Smooth muscle cell (in vitro differentiated cells): Measurements from ENCODE around the gene CFAP70. TPM values are rescaled to one million over a fixed set of nuclear protein-coding genes. Genes with fewer than 3 reads are reported as not detected.
"Not testable (repeated sequence)": the region's sequence is repeated elsewhere in the genome, so short reads cannot be mapped to it uniquely, and the experiment has no call there.

Experiments used
- DNase-seq: peaks from one replicate; lab custom pipeline; 2025; ENCODE audit not compliant: unreplicated experiment; lab: John Stamatoyannopoulos, UW
- H2AFZ ChIP-seq: fragments of 200-600 bp; sonication (generic); 2 replicates; pipeline ENCODE4 v1.6.0; 2016; ENCODE audit warnings: antibody characterized with exemption, low read depth, mild to moderate bottlenecking
- H3F3A ChIP-seq: fragments of 200-600 bp; sonication (generic); 2 replicates; pipeline ENCODE4 v1.6.0; 2017; ENCODE audit warnings: antibody characterized with exemption, low read depth
- H3K27ac ChIP-seq: fragments of 200-600 bp; sonication (generic); 2 replicates; pipeline ENCODE4 v1.5.1; 2016; ENCODE audit warnings: low read depth, mild to moderate bottlenecking
- H3K27me3 ChIP-seq: fragments of 200-600 bp; sonication (generic); 2 replicates; pipeline ENCODE4 v1.6.1; 2016; ENCODE audit warnings: low read depth, mild to moderate bottlenecking
- H3K36me3 ChIP-seq: fragments of 200-600 bp; sonication (generic); 2 replicates; pipeline ENCODE4 v1.5.1; 2016; ENCODE audit warnings: low read depth
- H3K4me1 ChIP-seq: fragments of 200-600 bp; sonication (generic); 2 replicates; pipeline ENCODE4 v1.5.1; 2016; ENCODE audit warnings: low read depth
- H3K4me2 ChIP-seq: fragments of 200-600 bp; sonication (generic); 2 replicates; pipeline ENCODE4 v1.6.0; 2016; ENCODE audit warnings: mild to moderate bottlenecking
- H3K4me3 ChIP-seq: fragments of 200-600 bp; sonication (generic); 2 replicates; pipeline ENCODE4 v1.5.1; 2016; ENCODE audit warnings: mild to moderate bottlenecking
- H3K79me2 ChIP-seq: fragments of 200-600 bp; sonication (generic); 2 replicates; pipeline ENCODE4 v1.6.0; 2016; ENCODE audit warnings: low read depth, mild to moderate bottlenecking
- H3K9ac ChIP-seq: fragments of 200-600 bp; sonication (generic); 2 replicates; pipeline ENCODE4 v1.6.0; 2016; ENCODE audit warnings: low read depth
- H3K9me3 ChIP-seq: fragments of 200-600 bp; sonication (generic); replicated peaks from 2 replicates; pipeline ENCODE4 v1.5.1; 2016; ENCODE audit warnings: low read depth
- H4K20me1 ChIP-seq: fragments of 200-600 bp; sonication (generic); 2 replicates; pipeline ENCODE4 v1.6.0; 2016; ENCODE audit warnings: low read depth
- CTCF ChIP-seq: fragments of 200-600 bp; sonication (generic); IDR thresholded peaks from 2 replicates; pipeline ENCODE4 v1.5.1; 2017; ENCODE audit warnings: borderline replicate concordance, mild to moderate bottlenecking, antibody characterized with exemption; ENCODE audit not compliant: insufficient read depth, poor library complexity, severe bottlenecking
- WGBS: methylation state at CpG from one replicate; pipeline ENCODE4 v1.1.7; 2016; ENCODE audit warnings: low lambda C conversion rate; 5-methylcytosine and 5-hydroxymethylcytosine counted together
- polyA plus RNA-seq: library from polyadenylated mRNA; unstranded; fragments of >200 nt; fragmentation: Nextera tagmentation; extraction: Ambion mirVana; gene quantifications from 2 replicates; pipeline ENCODE4 v1.2.1, GENCODE V29; 2016
- total RNA-seq: library from RNA; depleted of rRNA; stranded (reverse); fragments of >200 nt; gene quantifications from 2 replicates; pipeline ENCODE4 v1.2.3, GENCODE V29; 2014

CFAP70 gene
- total and polyA plus RNA-seq, 2 experiments from 2014 or later = 0.08 to 0.22 TPM

- Histone ChIP-seq H3K79me2 (no peaks in the 10 kb centered on the region), H4K20me1 (no peaks in the 10 kb centered on the region), H3K9ac (no peak overlapping the region), H3K9me3 (no peaks in the 10 kb centered on the region), H3K36me3 (no peaks in the 10 kb centered on the region), H3K4me2 (no peak overlapping the region), H3K27ac (no peak overlapping the region), H2AFZ (no peak overlapping the region), H3K4me1 (no peaks in the 10 kb centered on the region), H3K4me3 (no peak overlapping the region), H3F3A (no peaks in the 10 kb centered on the region), H3K27me3 (peaks cover 15% of the 10 kb centered on the region)
- TF ChIP-seq CTCF = no peak
- 63% methylated on average over 2 of the region's 2 CpGs for WGBS
- DNase-seq = no peak
Observed at GRCh38 chr10:73332379-73332778, 26.3 kb downstream of the CFAP70 start.

DNA sequence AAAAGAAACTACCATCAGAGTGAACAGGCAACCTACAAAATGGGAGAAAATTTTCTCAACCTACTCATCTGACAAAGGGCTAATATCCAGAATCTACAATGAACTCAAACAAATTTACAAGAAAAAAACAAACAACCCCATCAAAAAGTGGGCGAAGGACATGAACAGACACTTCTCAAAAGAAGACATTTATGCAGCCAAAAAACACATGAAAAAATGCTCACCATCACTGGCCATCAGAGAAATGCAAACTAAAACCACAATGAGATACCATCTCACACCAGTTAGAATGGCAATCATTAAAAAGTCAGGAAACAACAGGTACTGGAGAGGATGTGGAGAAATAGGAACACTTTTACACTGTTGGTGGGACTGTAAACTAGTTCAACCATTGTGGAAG, 30.1 kb downstream of the CFAP70 start:
- not testable (repeated sequence) for H3K27ac ChIP-seq, H3K36me3 ChIP-seq, H3K79me2 ChIP-seq, DNase-seq, H3K4me3 ChIP-seq, H3K9me3 ChIP-seq, H3K9ac ChIP-seq, H3K4me1 ChIP-seq, H2AFZ ChIP-seq, H3K4me2 ChIP-seq, H3F3A ChIP-seq, H4K20me1 ChIP-seq
- WGBS = no CpG with 5 or more reads among the region's 1 CpG
- peaks cover 10% of the 10 kb centered on the region for H3K27me3 ChIP-seq

DNA sequence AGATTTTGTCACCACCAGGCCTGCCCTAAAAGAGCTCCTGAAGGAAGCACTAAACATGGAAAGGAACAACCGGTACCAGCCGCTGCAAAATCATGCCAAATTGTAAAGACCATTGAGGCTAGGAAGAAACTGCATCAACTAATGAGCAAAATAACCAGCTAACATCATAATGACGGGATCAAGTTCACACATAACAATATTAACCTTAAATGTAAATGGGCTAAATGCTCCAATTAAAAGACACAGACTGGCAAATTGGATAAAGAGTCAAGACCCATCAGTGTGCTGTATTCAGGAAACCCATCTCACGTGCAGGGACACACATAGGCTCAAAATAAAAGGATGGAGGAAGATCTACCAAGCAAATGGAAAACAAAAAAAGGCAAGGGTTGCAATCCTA, 33.4 kb downstream of the CFAP70 start:
- H3K4me1 ChIP-seq, H3F3A ChIP-seq, H3K27ac ChIP-seq, H3K4me3 ChIP-seq, H2AFZ ChIP-seq, H3K36me3 ChIP-seq, DNase-seq, H4K20me1 ChIP-seq, H3K79me2 ChIP-seq, H3K9me3 ChIP-seq, H3K9ac ChIP-seq, H3K4me2 ChIP-seq, H3K27me3 ChIP-seq: not testable (repeated sequence)
- WGBS = 77% methylated on average over 4 of the region's 4 CpGs

GRCh38 chr10:73323582-73323981, 35.1 kb downstream of the CFAP70 start:
- not testable (repeated sequence) for H3F3A ChIP-seq, H3K36me3 ChIP-seq, H3K27ac ChIP-seq, DNase-seq, H3K79me2 ChIP-seq, H3K9ac ChIP-seq, H3K27me3 ChIP-seq, H2AFZ ChIP-seq, H3K4me3 ChIP-seq, H3K4me2 ChIP-seq, H3K9me3 ChIP-seq, H4K20me1 ChIP-seq, H3K4me1 ChIP-seq
- 96% methylated on average over 5 of the region's 5 CpGs for WGBS

- no peak overlapping the region for H2AFZ ChIP-seq
- H3K9me3 ChIP-seq = peaks cover 6% of the 10 kb centered on the region
- TF ChIP-seq CTCF = no peak
- H3K27me3 ChIP-seq = no peaks in the 10 kb centered on the region
- no peak overlapping the region for H3K4me3 ChIP-seq
- no peak overlapping the region for H3K4me2 ChIP-seq
- H3K36me3 ChIP-seq = peaks cover 5% of the 10 kb centered on the region
- no peaks in the 10 kb centered on the region for H3K4me1 ChIP-seq
- H4K20me1 ChIP-seq = no peaks in the 10 kb centered on the region
- H3F3A ChIP-seq = no peaks in the 10 kb centered on the region
- H3K27ac ChIP-seq = no peak overlapping the region
- no peaks in the 10 kb centered on the region for H3K79me2 ChIP-seq
- DNase-seq = no peak
- no peak overlapping the region for H3K9ac ChIP-seq
Observed at GRCh38 chr10:73310475-73310874, 48.2 kb downstream of the CFAP70 start.
